AG10803 (cell line): ENCODE measurements around the gene NOX5.

Source experiments
- DNase-seq: peaks from one replicate; pipeline ENCODE4 v3.0.0; 2010; ENCODE audit warnings: low read depth
- H3K4me3 ChIP-seq: 2 replicates; pipeline ENCODE4 v1.5.1; 2011; ENCODE audit warnings: mild to moderate bottlenecking, low read length, control low read depth
- CTCF ChIP-seq: conservative IDR thresholded peaks from 2 replicates; pipeline ENCODE4 v1.5.1; 2011; ENCODE audit warnings: mild to moderate bottlenecking, low read length, control low read depth, inconsistent platforms

Gene NOX5

GRCh38 chr15:68997930-68998777 is 16.3 kb upstream of the NOX5 start:
- no peak for DNase-seq

GRCh38 chr15:68999091-68999490 is 15.4 kb upstream of the NOX5 start:
- no peak overlapping the region for H3K4me3 ChIP-seq
- no peak for TF ChIP-seq CTCF
- DNase-seq, result no peak

More at GRCh38 chr15:68997930-68998777, 16.3 kb upstream of the NOX5 start:
- H3K4me3 ChIP-seq, result no peak overlapping the region
- no peak for TF ChIP-seq CTCF

GRCh38 chr15:69000091-69000490 is 14.4 kb upstream of the NOX5 start:
- no peak for TF ChIP-seq CTCF
- DNase-seq, result no peak
- H3K4me3 ChIP-seq, result no peak overlapping the region

- DNase-seq, result no peak
These were observed 13.6 kb upstream of the NOX5 start for GRCh38 chr15:69000725-69001503.

GRCh38 chr15:69002783-69003182 is 11.7 kb upstream of the NOX5 start:
- H3K4me3 ChIP-seq, result no peak overlapping the region
- no peak for TF ChIP-seq CTCF
- DNase-seq, result no peak

More at GRCh38 chr15:69000725-69001503, 13.6 kb upstream of the NOX5 start:
- no peak overlapping the region for H3K4me3 ChIP-seq
- no peak for TF ChIP-seq CTCF

- no peak for TF ChIP-seq CTCF
- DNase-seq, result no peak
- no peak overlapping the region for H3K4me3 ChIP-seq
These were observed 10.5 kb upstream of the NOX5 start for GRCh38 chr15:69004011-69004410.
